SK-N-SH (cell line): Measurements from ENCODE around the gene CDH23. TPM values are rescaled to one million over a fixed set of nuclear protein-coding genes. Genes with fewer than 3 reads are reported as not detected.

Experiments used
- CTCF ChIA-PET: fragments of 300-600, 350-600 bp; formaldehyde crosslinking; extraction: SDS; loops from one replicate; lab custom pipeline; 2021; lab: Yijun Ruan, JAX
- POLR2A ChIA-PET: fragments of 350-600 bp; sonication (Branson Sonifier 250); formaldehyde crosslinking; extraction: SDS; loops from one replicate; lab custom pipeline; 2020; ENCODE audit warnings: antibody characterized with exemption, inconsistent platforms; lab: Yijun Ruan, JAX
- DNase-seq: peaks from one replicate; pipeline ENCODE4 v3.0.0; 2012
- H2AFZ ChIP-seq: fragments of 200-600 bp; sonication (generic); 2 replicates; pipeline ENCODE4 v1.8.1; 2016; ENCODE audit warnings: antibody characterized with exemption, mild to moderate bottlenecking, low read depth
- H3F3A ChIP-seq: fragments of 200-600 bp; sonication (generic); replicated peaks from 2 replicates; pipeline ENCODE3; 2016; ENCODE audit warnings: antibody characterized with exemption, mild to moderate bottlenecking; ENCODE audit not compliant: insufficient read depth
- H3K27ac ChIP-seq, 2 experiments: fragments of 200-500 bp in 1 of 2; fragments of 200-600 bp in 1 of 2; sonication (Bioruptor generic) in 1 of 2; sonication (generic), shearing (Covaris generic) in 1 of 2; 2 replicates each; pipeline versions ENCODE4 v1.5.1 to v1.6.1; 2014 to 2016; ENCODE audit warnings: low read depth in 2 of 2, inconsistent platforms in 1 of 2, low read length in 1 of 2, mild to moderate bottlenecking in 1 of 2, mixed read lengths in 1 of 2
- H3K27me3 ChIP-seq: fragments of 200-600 bp; sonication (generic), shearing (Covaris generic); 2 replicates; pipeline ENCODE4 v1.6.1; 2016; ENCODE audit warnings: mixed run types; ENCODE audit not compliant: insufficient read depth
- H3K36me3 ChIP-seq, 2 experiments: fragments of 200-500 bp in 1 of 2; fragments of 200-600 bp in 1 of 2; sonication (Bioruptor generic) in 1 of 2; sonication (generic) in 1 of 2; replicated peaks in 1 of 2; 2 replicates each; pipeline versions ENCODE3 to v1.5.1; 2014 to 2016; ENCODE audit warnings: low read length in 1 of 2, mild to moderate bottlenecking in 1 of 2; ENCODE audit not compliant: insufficient read depth in 2 of 2, control insufficient read depth in 1 of 2
- H3K4me1 ChIP-seq, 2 experiments: fragments of 200-500 bp in 1 of 2; fragments of 200-600 bp in 1 of 2; sonication (Bioruptor generic) in 1 of 2; sonication (generic), shearing (Covaris generic) in 1 of 2; 2 replicates each; pipeline versions ENCODE4 v1.5.1 to v1.6.1; 2014 to 2016; ENCODE audit warnings: low read depth in 1 of 2, low read length in 1 of 2, mixed run types in 1 of 2; ENCODE audit not compliant: insufficient read depth in 2 of 2, control insufficient read depth in 1 of 2
- H3K4me2 ChIP-seq: fragments of 200-600 bp; sonication (generic), shearing (Covaris generic); 2 replicates; pipeline ENCODE4 v1.6.1; 2017; ENCODE audit warnings: mixed run types
- H3K4me3 ChIP-seq, 2 experiments: fragments of 200-500 bp in 1 of 2; fragments of 200-600 bp in 1 of 2; sonication (Bioruptor generic) in 1 of 2; sonication (generic), shearing (Covaris generic) in 1 of 2; 2 replicates each; pipeline versions ENCODE4 v1.5.1 to v1.8.1; 2014 to 2016; ENCODE audit warnings: low read depth in 2 of 2, inconsistent platforms in 1 of 2, low read length in 1 of 2, mild to moderate bottlenecking in 1 of 2, mixed read lengths in 1 of 2, moderate library complexity in 1 of 2
- H3K79me2 ChIP-seq: fragments of 200-600 bp; sonication (generic); 2 replicates; pipeline ENCODE4 v1.8.1; 2017; ENCODE audit warnings: mild to moderate bottlenecking; ENCODE audit not compliant: insufficient read depth
- H3K9ac ChIP-seq: fragments of 200-600 bp; sonication (generic); 2 replicates; pipeline ENCODE4 v1.6.1; 2017; ENCODE audit warnings: mixed run types
- H3K9me2 ChIP-seq: fragments of 200-600 bp; sonication (generic); 2 replicates; pipeline ENCODE4 v1.6.1; 2017; ENCODE audit warnings: mixed run types
- H3K9me3 ChIP-seq: fragments of 200-600 bp; sonication (generic); 2 replicates; pipeline ENCODE4 v1.6.1; 2017; ENCODE audit warnings: mixed run types, mild to moderate bottlenecking, moderate library complexity
- H4K20me1 ChIP-seq: fragments of 200-600 bp; sonication (generic); 2 replicates; pipeline ENCODE4 v1.6.1; 2017; ENCODE audit warnings: mild to moderate bottlenecking, mixed run types; ENCODE audit not compliant: insufficient read depth
- EP300 ChIP-seq, 2 experiments: IDR thresholded peaks; 2 replicates each; pipeline versions ENCODE4 v1.4.0 to v1.6.1; 2012; ENCODE audit warnings: borderline replicate concordance in 1 of 2, low read depth in 1 of 2, low read length in 1 of 2
- FOXM1 ChIP-seq: IDR thresholded peaks from 2 replicates; pipeline ENCODE4 v1.4.0; 2012; ENCODE audit warnings: low read depth, mild to moderate bottlenecking
- NFIC ChIP-seq: IDR thresholded peaks from 2 replicates; pipeline ENCODE4 v1.4.0; 2012; ENCODE audit warnings: borderline replicate concordance
- PBX3 ChIP-seq: IDR thresholded peaks from 2 replicates; pipeline ENCODE4; 2012
- RFX5 ChIP-seq: IDR thresholded peaks from 2 replicates; pipeline ENCODE4 v1.6.1; 2012; ENCODE audit warnings: mild to moderate bottlenecking, improper control_type of control experiment, low read length
- SIN3A ChIP-seq: IDR thresholded peaks from 2 replicates; pipeline ENCODE4 v1.6.1; 2012; ENCODE audit warnings: low read depth, mild to moderate bottlenecking, low read length, moderate library complexity, borderline replicate concordance
- TEAD4 ChIP-seq: IDR thresholded peaks from 2 replicates; pipeline ENCODE4 v1.4.0; 2012; ENCODE audit warnings: mild to moderate bottlenecking, borderline replicate concordance; ENCODE audit not compliant: insufficient read depth
- WGBS: methylation state at CpG from one replicate; pipeline ENCODE4 v1.1.6; 2017; ENCODE audit warnings: low lambda C conversion rate; 5-methylcytosine and 5-hydroxymethylcytosine counted together
- polyA plus RNA-seq, 3 experiments: library from polyadenylated mRNA; depleted of rRNA; stranded (reverse); fragments of >200 nt; gene quantifications; 2 replicates each; pipeline ENCODE4 v1.2.3, GENCODE V29; 2012
- TF ChIP-seq, protein P1 (sequence below): IDR thresholded peaks from 2 replicates; pipeline ENCODE4 v1.4.0; 2012; ENCODE audit warnings: low read depth
- TF ChIP-seq, protein P2 (sequence below): IDR thresholded peaks from 2 replicates; pipeline ENCODE4 v1.6.1; 2012; ENCODE audit warnings: mild to moderate bottlenecking, low read depth, low read length, moderate library complexity

The CDH23 gene
- polyA plus RNA-seq, 1 of the 3 experiments (the other 2 are of a cell fraction) = 0.03 TPM

DNA sequence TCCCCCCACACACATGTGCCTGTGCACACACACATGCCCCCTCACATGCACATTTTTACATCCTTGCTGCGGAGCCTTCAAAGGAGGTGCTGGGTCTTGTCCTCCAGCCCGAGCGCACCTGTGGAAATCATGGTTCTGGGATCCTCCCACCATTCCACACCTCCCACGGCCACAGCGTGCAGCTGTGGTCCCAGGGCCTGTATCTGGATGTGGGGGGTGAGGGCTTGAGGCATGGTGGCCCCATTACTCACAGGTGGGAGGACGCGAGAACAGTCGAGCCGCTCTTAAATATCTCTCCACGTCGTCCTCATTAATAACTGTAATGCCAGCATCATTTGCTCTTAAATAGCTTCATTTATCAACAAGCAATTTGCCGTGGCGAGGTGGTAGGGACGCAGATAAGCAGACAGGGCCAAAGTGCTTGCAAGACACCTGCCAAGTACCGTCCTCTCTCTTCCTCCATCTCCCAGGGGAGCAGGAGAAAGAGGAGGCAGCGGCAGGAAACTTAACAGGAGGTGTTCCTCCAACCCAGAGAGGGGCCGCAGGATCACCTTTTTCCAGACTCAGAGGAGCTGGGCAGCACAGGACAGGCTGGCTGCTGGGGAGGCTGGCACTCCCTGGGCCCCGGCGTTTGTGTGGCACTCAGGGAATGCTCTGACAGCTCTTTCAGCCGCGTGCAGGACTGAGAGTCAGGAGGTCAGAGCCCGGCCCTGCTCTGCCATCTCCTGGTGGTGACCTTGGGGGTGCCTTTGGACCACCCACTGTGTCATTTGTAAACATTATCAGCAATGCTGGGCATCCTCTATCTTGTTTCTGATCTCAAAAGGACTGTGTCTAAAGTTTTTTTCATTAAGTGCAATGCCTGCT lies 87.4 kb downstream of the CDH23 start:
- H3K27ac ChIP-seq = no peak overlapping the region
- no peak overlapping the region for H3K9ac ChIP-seq
- H4K20me1 ChIP-seq = no peaks in the 10 kb centered on the region
- H2AFZ ChIP-seq = no peak overlapping the region
- CTCF ChIA-PET = interaction anchor here (0.7 to 2.3 kb wide), 4 partner anchors 10 to 224 kb away, joined by 3 to 7 read pairs (median 3); partner anchors contain the start of gene SLC29A3
- POLR2A ChIA-PET = no interaction called here
- 0 out of 2 replicates have a peak, but pooled peaks cover 2% of the 10 kb centered on the region for H3K9me3 ChIP-seq
- TF ChIP-seq TEAD4 = no peak
- TF ChIP-seq SIN3A = no peak
- no peak for TF ChIP-seq FOXM1
- TF ChIP-seq, protein P1, sequence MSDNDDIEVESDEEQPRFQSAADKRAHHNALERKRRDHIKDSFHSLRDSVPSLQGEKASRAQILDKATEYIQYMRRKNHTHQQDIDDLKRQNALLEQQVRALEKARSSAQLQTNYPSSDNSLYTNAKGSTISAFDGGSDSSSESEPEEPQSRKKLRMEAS = no peak
- TF ChIP-seq RFX5 = no peak
- TF ChIP-seq, protein P2, sequence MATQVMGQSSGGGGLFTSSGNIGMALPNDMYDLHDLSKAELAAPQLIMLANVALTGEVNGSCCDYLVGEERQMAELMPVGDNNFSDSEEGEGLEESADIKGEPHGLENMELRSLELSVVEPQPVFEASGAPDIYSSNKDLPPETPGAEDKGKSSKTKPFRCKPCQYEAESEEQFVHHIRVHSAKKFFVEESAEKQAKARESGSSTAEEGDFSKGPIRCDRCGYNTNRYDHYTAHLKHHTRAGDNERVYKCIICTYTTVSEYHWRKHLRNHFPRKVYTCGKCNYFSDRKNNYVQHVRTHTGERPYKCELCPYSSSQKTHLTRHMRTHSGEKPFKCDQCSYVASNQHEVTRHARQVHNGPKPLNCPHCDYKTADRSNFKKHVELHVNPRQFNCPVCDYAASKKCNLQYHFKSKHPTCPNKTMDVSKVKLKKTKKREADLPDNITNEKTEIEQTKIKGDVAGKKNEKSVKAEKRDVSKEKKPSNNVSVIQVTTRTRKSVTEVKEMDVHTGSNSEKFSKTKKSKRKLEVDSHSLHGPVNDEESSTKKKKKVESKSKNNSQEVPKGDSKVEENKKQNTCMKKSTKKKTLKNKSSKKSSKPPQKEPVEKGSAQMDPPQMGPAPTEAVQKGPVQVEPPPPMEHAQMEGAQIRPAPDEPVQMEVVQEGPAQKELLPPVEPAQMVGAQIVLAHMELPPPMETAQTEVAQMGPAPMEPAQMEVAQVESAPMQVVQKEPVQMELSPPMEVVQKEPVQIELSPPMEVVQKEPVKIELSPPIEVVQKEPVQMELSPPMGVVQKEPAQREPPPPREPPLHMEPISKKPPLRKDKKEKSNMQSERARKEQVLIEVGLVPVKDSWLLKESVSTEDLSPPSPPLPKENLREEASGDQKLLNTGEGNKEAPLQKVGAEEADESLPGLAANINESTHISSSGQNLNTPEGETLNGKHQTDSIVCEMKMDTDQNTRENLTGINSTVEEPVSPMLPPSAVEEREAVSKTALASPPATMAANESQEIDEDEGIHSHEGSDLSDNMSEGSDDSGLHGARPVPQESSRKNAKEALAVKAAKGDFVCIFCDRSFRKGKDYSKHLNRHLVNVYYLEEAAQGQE = no peak
- no peak for TF ChIP-seq NFIC
- no peak for TF ChIP-seq PBX3
- TF ChIP-seq EP300 (IDR thresholded peaks at IDR 0.05; ENCODE audit: borderline replicate concordance in 1 of 2, low read depth in 1 of 2, low read length in 1 of 2) = no peak
- H3K27me3 ChIP-seq = peaks cover 11% of the 10 kb centered on the region; the same call in 1 of the 2 replicates
- H3K9me2 ChIP-seq = no peaks in the 10 kb centered on the region
- H3K36me3 ChIP-seq = no peaks in the 10 kb centered on the region
- no peak overlapping the region for H3K4me3 ChIP-seq
- 67% methylated on average over 22 of the region's 22 CpGs for WGBS
- no peak overlapping the region for H3K4me2 ChIP-seq
- no peaks in the 10 kb centered on the region for H3K79me2 ChIP-seq
- no peak for DNase-seq
- no peaks in the 10 kb centered on the region for H3K4me1 ChIP-seq
- no peaks in the 10 kb centered on the region for H3F3A ChIP-seq
